WTC11 (cell line): ENCODE data around the gene WDR45. TPM values are rescaled to one million over a fixed set of nuclear protein-coding genes. Genes with fewer than 3 reads are reported as not detected.
A peak's percentile ranks its signal among the peaks of the same experiment; 100 is the strongest.

Source experiments
- ATAC-seq: fragments of 200-7000 bp; cut with Tn5 transposase; 2 replicates; pipeline ENCODE4 v1.10.0; 2021; ENCODE audit warnings: mild to moderate bottlenecking, moderate library complexity
- CTCF ChIA-PET: fragments of 300-600 bp; sonication (Branson Sonifier 250); formaldehyde crosslinking; loops from one replicate; lab custom pipeline; 2021; ENCODE audit warnings: antibody characterized with exemption; lab: Charles Lee
- POLR2A ChIA-PET: fragments of 350-600 bp; sonication (Branson Sonifier 250); formaldehyde crosslinking; loops from one replicate; lab custom pipeline; 2021; ENCODE audit warnings: antibody characterized with exemption; lab: Charles Lee
- DNase-seq: peaks from one replicate; pipeline ENCODE4 v3.0.0; 2021; ENCODE audit warnings: low spot score
- H3K27ac Mint-ChIP-seq: 2 replicates; pipeline ENCODE4 v1.8.0; 2021; ENCODE audit warnings: mixed read lengths
- H3K27me3 Mint-ChIP-seq: 2 replicates; pipeline ENCODE4 v1.8.0; 2021; ENCODE audit warnings: low read depth, mild to moderate bottlenecking, moderate library complexity, mixed read lengths
- H3K36me3 Mint-ChIP-seq: 2 replicates; pipeline ENCODE4 v1.8.0; 2021; ENCODE audit warnings: mixed read lengths
- H3K4me1 Mint-ChIP-seq: 2 replicates; pipeline ENCODE4 v1.8.0; 2022; ENCODE audit warnings: mixed read lengths
- H3K4me3 Mint-ChIP-seq: 2 replicates; pipeline ENCODE4 v1.8.0; 2021; ENCODE audit warnings: mild to moderate bottlenecking, moderate library complexity, mixed read lengths
- H3K9me3 Mint-ChIP-seq: 2 replicates; pipeline ENCODE4 v1.8.0; 2021; ENCODE audit warnings: mixed read lengths
- ATF6 ChIP-seq: sonication (generic); formaldehyde crosslinking; IDR thresholded peaks from 2 replicates; pipeline ENCODE4 v1.8.1; 2023; ENCODE audit warnings: mild to moderate bottlenecking, missing genetic modification reagents
- CBFB ChIP-seq: sonication (generic); formaldehyde crosslinking; IDR thresholded peaks from 2 replicates; pipeline ENCODE4 v1.8.1; 2022; ENCODE audit warnings: mild to moderate bottlenecking, low read depth, missing genetic modification reagents
- CDX4 ChIP-seq: fragments of 250-450 bp; sonication (Bioruptor Pico); IDR thresholded peaks from 2 replicates; pipeline ENCODE4 v1.9.0; 2021; ENCODE audit warnings: moderate library complexity, mild to moderate bottlenecking, inconsistent platforms, borderline replicate concordance
- CTCF ChIP-seq: fragments of 200-600 bp; IDR thresholded peaks from 2 replicates; pipeline ENCODE4 v1.8.0; 2022; ENCODE audit warnings: antibody characterized with exemption
- E2F1 ChIP-seq: sonication (generic); formaldehyde crosslinking; IDR thresholded peaks from 2 replicates; pipeline ENCODE4 v1.8.0; 2022; ENCODE audit warnings: mild to moderate bottlenecking, missing genetic modification reagents
- E2F4 ChIP-seq: sonication (generic); formaldehyde crosslinking; IDR thresholded peaks from 2 replicates; pipeline ENCODE4 v1.8.1; 2022; ENCODE audit warnings: low read depth, mild to moderate bottlenecking, moderate library complexity, missing genetic modification reagents, borderline replicate concordance
- FOXP1 ChIP-seq: sonication (generic); formaldehyde crosslinking; IDR thresholded peaks from 2 replicates; pipeline ENCODE4 v1.8.0; 2022; ENCODE audit warnings: missing genetic modification reagents, mild to moderate bottlenecking, moderate library complexity, borderline replicate concordance
- GABPB1 ChIP-seq: sonication (generic); formaldehyde crosslinking; IDR thresholded peaks from 2 replicates; pipeline ENCODE4 v1.8.1; 2023; ENCODE audit warnings: mild to moderate bottlenecking, missing genetic modification reagents
- GTF2I ChIP-seq: fragments of 250-450 bp; sonication (Bioruptor Pico); conservative IDR thresholded peaks from 2 replicates; pipeline ENCODE4 v1.4.0; 2021; ENCODE audit warnings: mild to moderate bottlenecking
- IRF1 ChIP-seq: sonication (generic); formaldehyde crosslinking; IDR thresholded peaks from 2 replicates; pipeline ENCODE4 v1.8.0; 2023; ENCODE audit warnings: missing genetic modification reagents
- NFE2L1 ChIP-seq: sonication (generic); formaldehyde crosslinking; IDR thresholded peaks from 2 replicates; pipeline ENCODE4 v1.8.1; 2023; ENCODE audit warnings: missing genetic modification reagents
- NR2C2 ChIP-seq: sonication (generic); formaldehyde crosslinking; IDR thresholded peaks from 2 replicates; pipeline ENCODE4 v1.8.0; 2022; ENCODE audit warnings: mild to moderate bottlenecking, missing genetic modification reagents
- RELA ChIP-seq: sonication (generic); formaldehyde crosslinking; IDR thresholded peaks from 2 replicates; pipeline ENCODE4 v1.8.1; 2022; ENCODE audit warnings: missing genetic modification reagents, mild to moderate bottlenecking, borderline replicate concordance
- RORB ChIP-seq: fragments of 250-450 bp; sonication (Bioruptor Pico); IDR thresholded peaks from 2 replicates; pipeline ENCODE4 v1.9.0; 2021; ENCODE audit warnings: mild to moderate bottlenecking
- SP1 ChIP-seq: sonication (generic); formaldehyde crosslinking; conservative IDR thresholded peaks from 2 replicates; pipeline ENCODE4 v1.8.1; 2022; ENCODE audit warnings: missing genetic modification reagents
- ZNF138 ChIP-seq: sonication (generic); formaldehyde crosslinking; conservative IDR thresholded peaks from 2 replicates; pipeline ENCODE4 v1.8.1; 2022; ENCODE audit warnings: mild to moderate bottlenecking, moderate library complexity, missing genetic modification reagents
- ZNF263 ChIP-seq: sonication (generic); formaldehyde crosslinking; IDR thresholded peaks from 2 replicates; pipeline ENCODE4 v1.8.1; 2022; ENCODE audit warnings: low read depth, mild to moderate bottlenecking, moderate library complexity, missing genetic modification reagents
- ZNF396 ChIP-seq: fragments of 250-450 bp; sonication (Bioruptor Pico); IDR thresholded peaks from 2 replicates; pipeline ENCODE4 v1.8.0; 2021; ENCODE audit warnings: mild to moderate bottlenecking, moderate library complexity, borderline replicate concordance
- ZNF416 ChIP-seq: fragments of 250-450 bp; sonication (Bioruptor Pico); IDR thresholded peaks from 2 replicates; pipeline ENCODE4 v1.9.0; 2021; ENCODE audit warnings: mild to moderate bottlenecking, inconsistent platforms
- ZNF425 ChIP-seq: fragments of 250-450 bp; sonication (Bioruptor Pico); conservative IDR thresholded peaks from 2 replicates; pipeline ENCODE4 v1.9.0; 2021; ENCODE audit warnings: mild to moderate bottlenecking
- ZNF512 ChIP-seq: sonication (generic); formaldehyde crosslinking; IDR thresholded peaks from 2 replicates; pipeline ENCODE4 v1.8.1; 2022; ENCODE audit warnings: missing genetic modification reagents, borderline replicate concordance
- ZNF671 ChIP-seq: fragments of 250-450 bp; sonication (Bioruptor Pico); IDR thresholded peaks from 2 replicates; pipeline ENCODE4 v1.8.0; 2021; ENCODE audit warnings: mild to moderate bottlenecking
- total RNA-seq: library from RNA; stranded (reverse); gene quantifications from 3 replicates; pipeline ENCODE4 v1.2.3, GENCODE V29; 2021

WDR45 gene
- total RNA-seq, 1 experiment from 2014 or later, result 23.9 TPM

- TF ChIP-seq ZNF138 (CRISPR knock-in tag) (no peak), FOXP1 (CRISPR knock-in tag) (no peak), CBFB (CRISPR knock-in tag) (no peak), ZNF416 (CRISPR knock-in tag) (no peak)
- H3K27ac Mint-ChIP-seq, result peak overlapping the region; percentile 97
- ChIA-PET CTCF (interaction anchor here (0.7 to 2.7 kb wide), 6 partner anchors 9 to 86 kb away, joined by 3 to 14 read pairs (median 5); partner anchors contain the start of genes GRIPAP1, KCND1 and PRAF2), POLR2A (interaction anchor here (0.7 to 1.7 kb wide), 3 partner anchors 41 to 744 kb away, joined by 4 to 10 read pairs (median 4); partner anchors contain the start of gene GRIPAP1)
- peaks cover 24% of the 10 kb centered on the region for H3K4me1 Mint-ChIP-seq
- no peak for DNase-seq
- no peaks in the 10 kb centered on the region for H3K9me3 Mint-ChIP-seq
- H3K4me3 Mint-ChIP-seq, result peak overlapping the region; percentile 88
- peaks cover 7% of the 10 kb centered on the region for H3K36me3 Mint-ChIP-seq
- ATAC-seq, result no peak
- no peaks in the 10 kb centered on the region; the same call in 1 of the 2 replicates for H3K27me3 Mint-ChIP-seq
Observed at GRCh38 chrX:49043987-49044281, 35.8 kb downstream of the WDR45 start.

GRCh38 chrX:49043220-49043986 is 36.3 kb downstream of the WDR45 start, which contains the start of gene TFE3:
TSS of gene TFE3 (minus strand) at chrX:49043357. CDS start at chrX:49043226, 131 bp downstream.
- H3K27ac Mint-ChIP-seq, result peak within 1 kb of the TSS; percentile 97
- H3K27me3 Mint-ChIP-seq, result no peaks in the 10 kb centered on the region; the same call in 1 of the 2 replicates
- H3K4me1 Mint-ChIP-seq, result peaks cover 29% of the 10 kb centered on the region
- no peaks in the 10 kb centered on the region for H3K9me3 Mint-ChIP-seq
- peaks cover 13% of the 10 kb centered on the region for H3K36me3 Mint-ChIP-seq
- CTCF ChIA-PET, result interaction anchor here (0.6 to 2.7 kb wide), 8 partner anchors 10 to 281 kb away, joined by 3 to 14 read pairs (median 4); partner anchors contain the start of genes GRIPAP1, KCND1, MAGIX and PRAF2
- POLR2A ChIA-PET, result interaction anchor here (0.7 to 1.7 kb wide), 3 partner anchors 41 to 743 kb away, joined by 4 to 10 read pairs (median 4); partner anchors contain the start of gene GRIPAP1
- ATAC-seq (peak; percentile 81), DNase-seq (peak; percentile 97)
- peak within 1 kb of the TSS; percentile 88 for H3K4me3 Mint-ChIP-seq
- TF ChIP-seq NR2C2 (CRISPR knock-in tag) (no peak), RORB (CRISPR knock-in tag) (no peak), CTCF (peak; percentile 51), SP1 (CRISPR knock-in tag) (peak; percentile 47; the same call in 1 of the 2 replicates), NFE2L1 (CRISPR knock-in tag) (no peak), ZNF512 (no peak), IRF1 (CRISPR knock-in tag) (no peak), GTF2I (CRISPR knock-in tag) (0 out of 2 replicates have a peak, but pooled peaks have one; percentile 68), ZNF263 (CRISPR knock-in tag) (peak; percentile 51; the same call in 1 of the 2 replicates), ZNF425 (CRISPR knock-in tag) (no peak), RELA (CRISPR knock-in tag) (no peak), ZNF396 (CRISPR knock-in tag) (no peak), ATF6 (CRISPR knock-in tag) (no peak), ZNF671 (CRISPR knock-in tag) (no peak), CDX4 (no peak), GABPB1 (CRISPR knock-in tag) (no peak), E2F4 (no peak), E2F1 (CRISPR knock-in tag) (no peak)
